Right renal pelvis (tissue), 4 donors: Measurements from ENCODE around the gene GRIK3. TPM values are rescaled to one million over a fixed set of nuclear protein-coding genes. Genes with fewer than 3 reads are reported as not detected.
"Not testable (repeated sequence)": the region's sequence is repeated elsewhere in the genome, so short reads cannot be mapped to it uniquely, and the experiment has no call there.

Experiments used
- DNase-seq, 4 donors: peaks; one replicate each; pipeline ENCODE4 v3.0.0-alpha.2; 2013; ENCODE audit warnings: low read depth in 4 of 4, low spot score in 3 of 4, missing footprints in 1 of 4
- polyA plus RNA-seq, 4 donors: library from polyadenylated mRNA; unstranded; fragments of 120-200 nt; gene quantifications; one replicate each; pipeline ENCODE4 v1.2.1, GENCODE V29; 2013; ENCODE audit not compliant: insufficient read length in 4 of 4

Gene GRIK3
- polyA plus RNA-seq, 4 donors: 3.0 to 4.2 (median 3.4) TPM

DNA sequence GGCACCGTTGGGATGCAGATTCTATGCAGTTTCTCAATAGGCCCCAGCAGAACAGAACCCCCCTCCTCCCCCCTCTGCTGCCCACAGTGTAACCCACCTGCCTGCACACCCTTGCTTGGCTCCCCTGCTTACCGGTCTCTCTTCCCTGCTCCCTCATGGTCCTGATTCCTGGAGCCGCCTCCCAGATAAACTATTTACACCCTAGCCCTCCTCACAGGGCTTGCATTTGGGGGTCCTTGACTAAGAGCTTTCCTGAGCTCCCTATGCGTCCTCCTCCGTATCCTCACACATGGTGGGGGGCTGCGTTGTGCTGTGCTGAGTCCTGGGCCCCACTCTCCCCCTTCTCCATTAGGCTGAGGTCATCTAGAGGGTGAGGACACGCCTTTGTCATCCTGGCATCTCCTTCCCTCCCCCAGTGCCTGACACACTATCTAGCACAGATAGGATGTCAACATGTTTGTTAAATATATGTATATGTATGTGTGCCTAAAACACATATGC is 121.9 kb downstream of the GRIK3 start:
- no peak for DNase-seq

DNA sequence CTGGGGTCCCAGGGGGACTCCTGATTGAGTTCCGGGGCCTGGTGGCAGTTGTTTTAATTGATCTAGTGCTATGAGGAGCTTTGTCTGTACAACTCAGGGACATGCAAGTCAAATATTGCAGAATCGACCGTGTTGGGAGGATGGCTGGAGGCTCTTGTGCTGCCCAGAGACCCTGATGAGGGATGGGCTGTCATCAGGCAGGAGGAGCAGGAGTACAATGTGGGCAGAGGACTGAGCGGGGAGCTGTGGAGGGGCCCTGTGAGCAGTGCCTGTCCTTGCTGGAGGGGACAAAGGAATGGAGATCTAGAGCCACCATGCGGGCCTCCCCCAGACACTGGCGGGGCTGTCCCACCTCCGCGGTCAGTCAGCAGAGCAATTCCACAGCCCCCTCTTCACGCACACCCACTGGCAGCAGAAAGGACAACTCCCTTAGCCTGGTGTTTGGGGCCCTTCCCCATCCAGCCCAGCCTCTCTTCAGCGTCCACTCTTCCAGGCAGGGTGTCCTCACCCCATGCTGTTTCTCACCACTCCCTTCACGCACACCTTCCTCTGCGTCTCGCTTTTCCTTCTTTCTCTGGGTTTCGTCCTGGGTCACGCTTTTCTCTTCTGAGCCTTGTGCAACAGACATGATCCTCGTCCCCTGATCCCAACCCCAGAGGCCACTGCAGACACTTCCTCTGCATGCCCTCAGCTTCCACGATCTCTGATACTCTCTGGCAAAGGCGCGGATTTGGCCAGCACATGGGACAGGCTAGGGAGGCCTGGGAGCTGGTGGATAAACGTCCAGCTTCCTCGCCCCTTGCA is 122.6 kb downstream of the GRIK3 start:
- no peak for DNase-seq

DNA sequence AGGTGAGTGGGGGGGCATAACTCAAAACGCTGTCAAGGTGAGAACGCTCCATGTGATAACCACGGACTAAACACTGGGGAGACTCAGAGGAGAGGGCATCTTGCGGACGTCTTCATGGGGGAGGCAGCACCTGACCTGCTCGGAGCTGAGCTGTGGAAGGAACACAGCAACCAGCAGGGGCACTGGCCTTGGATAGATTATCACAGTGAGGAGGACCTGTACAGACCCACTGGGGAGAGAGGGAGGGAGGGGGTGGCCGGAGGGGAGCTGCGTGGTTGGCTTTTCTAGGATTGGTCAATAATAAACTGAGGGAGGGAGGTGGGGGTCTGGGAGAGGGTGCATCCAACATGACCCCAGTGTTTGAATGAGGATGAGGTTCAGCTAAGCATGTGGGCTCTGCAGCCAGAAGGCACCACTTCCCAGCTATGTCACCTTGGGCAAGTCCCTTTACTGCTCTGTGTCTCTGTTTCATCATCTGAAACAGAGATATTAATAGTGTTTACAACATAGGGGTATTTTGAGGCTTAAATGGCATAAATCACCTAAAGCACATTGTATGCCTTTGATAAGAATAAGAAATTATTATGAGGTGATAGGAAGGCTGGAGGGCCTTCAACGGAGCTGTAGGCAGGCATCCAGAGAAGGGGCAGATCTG is 123.3 kb downstream of the GRIK3 start:
- no peak for DNase-seq

DNA sequence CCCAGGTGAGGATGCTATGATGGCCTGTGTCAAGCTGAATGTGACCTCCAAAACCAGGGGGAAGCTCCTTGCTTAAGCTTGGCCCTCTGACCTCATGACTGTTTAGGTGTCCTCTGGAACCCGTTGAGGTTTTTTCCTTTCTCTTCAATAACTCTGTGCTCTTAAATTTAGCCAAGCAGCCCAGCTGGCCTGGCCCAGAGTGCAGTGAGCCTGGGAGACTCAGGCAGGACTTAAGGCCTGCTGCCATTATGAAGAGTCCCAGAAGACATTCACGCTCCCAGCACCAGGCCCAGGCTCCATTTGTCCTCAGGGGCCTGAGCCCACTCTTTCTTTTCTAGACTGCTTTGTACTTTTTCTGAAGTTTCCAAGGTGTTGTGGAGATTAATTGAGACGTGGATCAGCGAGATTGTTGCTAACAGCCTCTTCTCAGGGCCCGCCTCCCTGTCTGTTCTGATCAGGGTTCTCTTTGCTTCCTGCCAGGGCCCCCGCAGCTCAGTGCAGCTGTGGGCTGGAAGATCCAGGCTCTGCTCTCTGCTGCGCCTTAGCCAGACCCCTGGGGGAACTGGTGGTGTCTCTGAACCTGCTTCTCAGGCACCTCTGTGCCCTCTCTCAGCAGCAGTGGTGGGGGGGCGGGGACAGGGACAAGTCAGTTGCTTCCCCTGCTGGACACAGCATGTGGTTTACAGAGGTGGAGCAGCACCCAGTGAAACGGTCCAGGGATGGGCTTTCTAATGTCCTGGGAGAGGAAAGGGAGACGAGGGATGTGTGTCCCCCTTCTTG is 124.2 kb downstream of the GRIK3 start:
- no peak for DNase-seq

DNA sequence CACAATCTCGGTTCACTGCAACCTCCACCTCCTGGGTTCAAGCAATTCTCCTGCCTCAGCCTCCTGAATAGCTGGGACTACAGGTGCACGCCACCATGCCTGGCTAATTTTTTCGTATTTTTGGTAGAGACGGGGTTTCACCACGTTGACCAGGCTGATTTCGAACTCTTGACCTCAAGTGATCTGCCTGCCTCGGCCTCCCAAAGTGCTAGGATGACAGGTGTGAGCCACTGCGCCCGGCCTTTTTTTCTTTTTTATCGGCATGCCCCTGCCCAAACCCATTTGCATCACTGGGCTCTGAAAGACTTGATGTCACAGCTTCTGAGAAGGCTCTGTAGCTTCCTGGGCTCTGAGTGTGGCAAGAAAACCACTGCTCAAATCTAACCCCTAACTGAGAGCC is 125.0 kb downstream of the GRIK3 start:
- not testable (repeated sequence) for DNase-seq

DNA sequence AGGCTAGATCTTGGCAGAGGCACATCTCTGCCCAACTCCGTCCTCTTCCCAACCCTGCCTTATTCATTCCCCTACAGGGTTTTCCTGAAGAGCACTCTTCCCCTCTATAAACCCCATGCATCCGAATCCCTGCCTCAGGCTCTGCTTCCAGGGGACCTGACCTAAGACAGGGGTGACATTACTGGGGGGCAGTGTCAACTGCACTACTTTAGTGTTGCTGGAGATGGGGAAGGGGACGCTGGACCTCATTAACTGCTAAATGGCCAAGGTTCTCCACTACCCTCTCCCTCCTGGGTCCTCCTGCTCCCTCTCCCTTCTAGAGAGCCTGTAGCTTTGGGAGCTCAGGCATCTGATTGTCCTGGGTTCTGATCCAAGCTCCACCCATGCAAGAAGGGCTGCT is 126.2 kb downstream of the GRIK3 start:
- DNase-seq: no peak

DNA sequence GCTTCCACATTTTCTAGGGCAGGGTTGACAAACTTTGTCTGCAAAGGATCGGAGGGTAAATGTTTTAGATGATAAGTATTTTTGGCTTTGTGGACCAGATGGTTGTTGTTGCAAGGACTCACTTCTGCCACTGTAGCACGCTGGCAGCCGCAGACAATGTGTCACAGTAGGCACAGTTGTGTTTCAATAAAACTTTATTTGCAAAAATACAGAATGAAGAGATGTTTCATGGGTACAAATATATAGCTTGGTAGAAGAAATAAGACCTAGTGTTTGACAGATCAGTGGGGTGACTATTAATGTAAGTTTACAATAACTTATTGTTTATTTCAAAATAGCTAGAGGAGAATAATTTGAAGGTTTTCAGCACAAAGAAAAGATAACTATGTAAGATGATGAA is 127.8 kb downstream of the GRIK3 start:
- no peak for DNase-seq

DNA sequence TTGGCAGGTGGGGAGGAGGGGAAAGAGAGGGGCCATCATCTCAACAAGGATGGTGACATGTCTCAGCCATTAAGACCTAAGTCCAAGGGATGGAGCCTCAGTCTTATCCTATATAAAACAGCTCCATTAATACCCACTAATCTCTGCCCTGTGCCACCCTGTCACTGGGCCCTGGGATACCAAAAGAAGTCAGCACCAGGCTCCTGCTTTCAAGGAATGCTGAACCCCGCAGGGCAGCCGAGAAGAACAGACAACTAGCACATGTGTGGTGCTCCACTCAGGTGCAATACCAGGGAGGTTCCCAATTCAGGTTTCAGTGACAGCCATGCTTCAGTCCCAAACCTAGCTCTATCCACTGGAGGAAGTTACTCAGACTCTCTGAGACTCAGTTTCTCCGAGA is 128.4 kb downstream of the GRIK3 start:
- no peak for DNase-seq

DNA sequence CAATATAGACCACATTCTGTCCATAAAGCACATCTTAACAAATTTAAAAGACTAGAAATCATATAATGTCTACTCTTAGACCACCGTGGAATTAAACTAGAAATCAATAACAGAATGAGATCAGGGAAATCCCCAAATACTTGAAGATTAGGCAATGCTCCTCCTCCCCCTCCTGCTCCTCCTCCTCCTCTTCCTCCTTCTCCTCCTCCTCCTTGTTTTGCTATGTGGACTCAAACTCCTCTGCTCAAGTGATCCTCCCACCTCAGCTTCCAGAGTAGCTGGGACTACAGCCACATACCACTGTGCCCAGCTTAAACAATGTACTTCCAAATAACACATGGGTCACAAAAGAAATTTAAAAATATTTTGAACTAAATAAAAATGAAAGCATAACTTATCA is 134.2 kb downstream of the GRIK3 start:
- DNase-seq: no peak

DNA sequence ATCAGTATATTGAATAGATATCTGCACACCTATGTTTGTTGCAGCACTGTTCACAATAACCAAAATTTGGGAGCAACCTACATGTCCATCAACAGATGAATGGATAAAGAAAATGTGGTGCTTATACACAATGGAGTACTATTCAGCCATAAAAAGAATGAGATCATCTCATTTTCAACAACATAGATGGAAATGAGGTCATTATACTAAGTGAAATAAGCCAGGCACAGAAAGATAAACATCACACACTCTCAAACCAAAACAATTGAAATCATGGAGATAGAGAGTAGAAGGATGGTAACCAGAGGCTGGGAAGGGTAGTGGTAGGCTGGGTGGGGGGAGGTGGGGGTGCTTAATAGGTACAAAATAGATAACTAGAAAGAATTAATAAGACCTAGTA is 136.5 kb downstream of the GRIK3 start:
- not testable (repeated sequence) for DNase-seq

DNA sequence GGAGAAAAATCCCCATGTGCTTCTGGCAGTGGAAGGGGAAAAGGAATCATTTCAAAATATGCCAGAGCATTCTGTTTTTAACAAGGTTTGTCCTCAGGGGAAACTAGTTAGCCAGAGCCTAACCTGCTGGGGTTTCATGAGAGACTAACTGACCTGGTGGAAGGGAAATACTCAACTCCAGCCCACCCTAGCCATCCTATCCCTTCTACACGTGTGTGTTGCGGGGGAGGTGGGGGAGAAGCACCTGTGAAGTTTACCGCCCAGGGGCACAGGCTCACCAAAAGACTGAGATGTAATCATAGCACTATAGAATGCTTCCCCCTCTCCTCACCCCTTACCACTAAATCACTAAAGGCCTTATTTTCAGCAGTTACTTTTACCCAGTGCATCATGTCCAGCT is 139.5 kb downstream of the GRIK3 start:
- DNase-seq: no peak

DNA sequence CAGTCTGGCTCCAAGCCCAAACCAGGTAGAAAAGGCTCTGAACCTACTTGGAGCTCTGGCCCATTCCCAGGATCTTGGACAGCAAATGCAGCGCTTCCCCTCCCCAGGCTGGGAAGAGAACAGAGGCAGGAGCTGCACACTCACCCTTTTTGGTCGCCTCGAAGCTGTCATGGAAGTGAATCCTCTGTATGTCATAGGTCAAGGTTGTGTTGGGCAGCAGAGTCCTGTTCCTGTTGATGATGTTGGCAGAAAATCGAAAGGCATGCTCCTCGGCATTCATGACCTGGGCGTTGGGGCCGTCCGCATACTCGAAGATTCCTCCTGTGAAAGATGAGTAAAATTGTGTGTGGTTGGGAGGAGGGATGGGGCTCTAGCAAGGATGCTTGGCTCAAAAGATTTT is 143.5 kb downstream of the GRIK3 start:
- DNase-seq: no peak

DNA sequence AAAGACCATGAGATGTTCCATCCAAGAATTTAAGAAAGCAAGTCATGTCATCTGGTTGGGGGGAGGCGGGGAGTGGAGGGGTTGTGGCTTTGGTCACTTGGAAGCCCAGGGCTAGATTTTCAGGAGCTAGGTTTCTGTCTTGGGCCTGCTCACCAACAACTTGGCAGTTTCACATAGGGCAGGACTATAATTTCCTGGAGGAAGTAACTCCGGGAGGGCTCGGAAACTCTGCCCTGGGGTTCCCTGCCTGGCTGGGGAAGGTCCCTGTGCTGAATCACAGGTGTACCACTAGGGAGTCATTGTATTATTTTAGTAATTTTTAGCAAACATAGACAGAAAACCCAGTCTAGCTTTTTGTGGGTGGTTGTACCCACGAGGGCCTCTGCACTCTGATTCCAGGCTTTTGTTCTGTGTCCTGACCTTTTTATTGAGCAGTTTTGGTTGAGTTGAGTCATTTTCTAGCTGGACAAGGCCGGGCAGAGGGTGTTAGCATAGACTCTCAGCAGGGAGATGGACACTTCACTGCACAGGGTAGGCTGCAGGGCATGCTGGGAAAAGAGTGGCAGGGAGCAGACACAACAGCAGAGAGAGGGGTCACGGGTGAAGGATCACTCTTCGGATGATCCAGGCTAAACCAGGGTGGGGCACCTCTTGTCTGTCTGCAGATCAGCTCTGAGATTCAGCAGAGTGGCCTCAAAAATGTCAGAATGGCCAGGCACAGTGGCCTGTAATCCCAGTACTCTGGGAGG is 144.7 kb downstream of the GRIK3 start:
- no peak for DNase-seq

DNA sequence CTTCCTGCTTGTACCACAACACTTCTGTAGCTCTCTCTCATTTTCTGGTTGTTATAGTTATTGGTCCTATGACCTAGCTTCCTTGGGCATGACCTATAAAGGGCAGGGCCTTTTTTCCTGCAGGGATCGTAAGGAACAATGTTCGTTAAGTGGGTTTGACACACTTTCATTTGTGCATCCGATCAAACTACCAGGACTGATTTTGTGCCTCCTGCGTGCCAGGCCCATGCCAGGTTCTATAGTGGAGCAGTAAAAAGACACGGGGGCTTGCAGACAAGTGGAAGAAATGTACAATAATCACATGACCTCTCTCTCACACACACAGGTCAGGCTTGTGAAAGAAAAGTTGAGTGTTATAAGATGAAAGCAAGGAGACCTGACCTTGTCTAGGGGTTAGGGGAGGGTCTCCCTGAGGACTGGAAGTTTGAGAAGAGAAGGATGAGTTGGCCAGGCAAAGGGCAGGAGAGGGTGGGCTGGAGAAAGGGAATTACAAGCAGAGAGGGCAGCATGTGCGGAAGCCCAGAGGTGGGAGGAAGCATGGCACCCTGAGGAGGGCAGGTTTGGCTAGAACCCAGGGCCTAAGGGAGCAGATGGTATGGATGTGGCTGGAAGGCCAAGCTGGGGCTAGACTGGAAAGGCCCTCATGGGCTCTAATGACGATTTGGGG is 145.4 kb downstream of the GRIK3 start:
- DNase-seq: no peak

DNA sequence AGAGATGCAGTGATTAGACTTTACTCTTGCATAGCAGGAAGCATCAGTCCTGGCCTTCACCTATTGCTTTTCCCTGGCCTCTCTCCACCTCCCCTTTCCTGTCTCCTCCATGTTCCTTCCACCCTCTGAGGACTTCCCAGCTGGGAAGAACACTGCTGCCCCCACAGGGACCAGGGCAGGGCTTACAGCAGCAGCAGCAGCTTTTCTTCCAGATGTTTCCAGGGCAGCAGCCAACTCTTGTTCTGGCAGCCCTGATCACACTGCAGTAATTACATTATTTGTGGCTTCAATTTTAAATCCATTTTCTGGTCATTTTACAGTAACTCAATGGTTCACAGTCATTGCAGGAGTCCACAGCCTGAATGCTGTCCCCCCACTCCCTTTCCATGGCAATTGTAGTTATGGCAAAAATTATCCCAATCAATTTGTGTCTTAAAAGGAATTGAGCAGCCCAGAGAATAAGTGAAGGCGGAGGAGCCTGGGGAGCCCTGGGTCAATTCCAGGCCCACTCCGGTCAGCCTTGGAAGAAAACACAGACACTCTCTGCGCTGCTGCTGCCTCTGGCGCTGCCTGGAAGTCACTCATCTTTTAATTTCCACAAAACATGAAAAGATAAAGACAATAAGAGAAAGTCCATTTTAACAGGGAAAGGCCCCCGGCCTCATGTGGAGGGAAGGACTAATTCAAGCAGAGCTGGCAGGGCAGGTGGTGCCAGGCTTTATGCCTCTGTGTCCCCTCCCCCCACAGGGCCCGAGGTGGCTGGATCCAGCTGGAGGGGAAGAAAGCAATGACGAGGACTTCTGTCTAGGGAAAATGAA is 148.6 kb downstream of the GRIK3 start:
- no peak for DNase-seq

DNA sequence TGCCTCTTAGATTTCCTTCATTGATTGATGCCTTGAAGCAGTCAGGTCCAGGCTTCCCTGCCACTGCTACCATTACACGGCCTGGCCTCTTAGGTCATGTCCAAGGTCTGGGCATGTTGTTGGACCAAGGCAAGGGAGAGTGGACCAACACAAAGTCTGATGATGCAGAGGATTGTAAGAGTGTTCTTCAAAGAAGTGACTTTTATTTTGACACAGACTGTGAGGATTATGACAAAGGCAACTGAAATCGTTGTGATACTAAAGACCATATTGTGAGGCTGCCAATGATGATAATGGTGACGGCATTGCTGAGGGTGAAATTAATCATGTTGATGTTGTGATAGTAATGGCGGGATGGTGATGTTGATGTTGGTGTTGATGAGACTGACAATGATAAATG is 149.5 kb downstream of the GRIK3 start:
- DNase-seq: no peak

DNA sequence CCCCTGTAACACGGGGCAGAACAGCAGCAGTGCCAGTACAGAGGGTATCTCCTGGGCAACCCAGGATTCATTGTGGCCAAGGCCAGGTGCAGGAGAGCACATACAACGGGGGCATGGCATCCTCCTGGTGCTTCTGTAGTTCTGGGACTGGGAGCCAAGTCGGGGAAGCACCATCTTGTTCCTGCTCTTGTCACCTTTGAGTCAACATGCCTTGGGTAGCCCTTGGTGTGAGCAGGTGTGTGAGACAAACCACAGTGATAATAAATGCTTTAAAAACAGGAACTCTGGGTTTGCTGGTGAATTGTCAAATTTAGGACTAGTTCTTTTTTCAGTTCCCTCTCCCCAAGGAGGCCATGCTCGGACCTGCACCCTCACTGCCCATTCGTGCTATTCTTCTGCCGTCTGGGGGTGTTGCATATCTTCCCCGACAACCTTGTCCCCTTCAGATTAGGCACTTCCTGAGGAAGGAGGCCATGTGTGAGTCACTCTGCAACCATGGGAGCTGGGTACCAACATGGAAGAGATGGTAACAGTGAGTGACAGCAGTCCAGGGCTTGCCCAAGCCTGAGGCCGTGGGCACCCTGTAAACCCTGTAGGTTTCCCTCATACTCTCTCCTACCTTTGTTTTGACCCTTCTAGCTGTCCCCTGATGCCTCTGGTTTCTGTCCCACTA is 150.2 kb downstream of the GRIK3 start:
- no peak for DNase-seq

DNA sequence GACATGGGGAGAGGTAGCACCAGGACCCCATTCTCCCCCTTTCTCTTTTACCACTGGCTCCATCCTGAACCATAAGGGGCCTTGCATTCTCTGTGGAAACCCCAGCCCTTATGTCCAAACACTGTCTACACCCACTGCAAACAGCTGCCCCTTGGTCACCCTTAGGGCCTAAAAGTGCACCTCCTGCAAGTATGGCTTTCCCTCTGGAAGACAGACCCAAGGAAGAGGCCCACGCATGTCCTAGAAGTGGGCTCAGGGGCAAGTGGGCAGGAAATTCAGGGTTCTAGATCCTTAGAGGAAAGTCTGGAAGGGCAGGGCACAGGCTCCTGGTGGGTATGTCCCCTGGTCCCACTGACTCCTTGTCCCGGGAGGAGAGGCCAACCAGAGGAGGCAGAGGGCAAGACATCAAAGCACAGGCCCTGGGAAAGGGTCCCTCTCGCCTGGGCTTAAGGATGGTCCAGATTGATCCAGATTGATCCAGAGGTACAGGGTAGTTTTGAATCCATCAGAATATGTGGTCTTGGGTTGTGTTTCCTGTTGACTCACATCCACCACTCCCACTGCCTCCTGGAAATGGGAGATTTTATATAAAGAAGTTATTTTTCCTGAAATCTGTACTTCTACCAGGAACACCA is 150.9 kb downstream of the GRIK3 start:
- DNase-seq: no peak
